HEK293 (cell line): ENCODE results near the gene GUCA1C.

ENCODE experiments used
- CTCF ChIA-PET: fragments of 350-600 bp; formaldehyde crosslinking; extraction: SDS; loops from one replicate; lab custom pipeline; 2021; ENCODE audit warnings: antibody characterized with exemption; lab: Yijun Ruan, JAX
- POLR2A ChIA-PET: fragments of 300-600 bp; formaldehyde crosslinking; extraction: SDS; loops from one replicate; lab custom pipeline; 2020; ENCODE audit warnings: antibody characterized with exemption, inconsistent platforms; lab: Yijun Ruan, JAX
- H3K27ac ChIP-seq: fragments of 200-500 bp; sonication (Bioruptor generic); 2 replicates; pipeline ENCODE4 v1.5.1; 2014; ENCODE audit warnings: low read depth, low read length, control low read depth, inconsistent platforms; ENCODE audit errors: extremely low read depth
- H3K36me3 ChIP-seq, 2 experiments: fragments of 200-500 bp in 1 of 2; sonication (Bioruptor generic) in 1 of 2; 1 replicate in 1 of 2; 2 replicates in 1 of 2; pipeline ENCODE4 v1.5.1; 2014 to 2017; ENCODE audit warnings: inconsistent platforms in 2 of 2, low read length in 2 of 2; ENCODE audit not compliant: control insufficient read depth in 2 of 2, insufficient read depth in 1 of 2
- H3K4me1 ChIP-seq: fragments of 200-500 bp; sonication (Bioruptor generic); 2 replicates; pipeline ENCODE4 v1.5.1; 2014; ENCODE audit warnings: mild to moderate bottlenecking, low read length, inconsistent platforms; ENCODE audit not compliant: control insufficient read depth, insufficient read depth
- H3K4me3 ChIP-seq: 2 replicates; pipeline ENCODE4 v1.5.1; 2011; ENCODE audit warnings: low read depth, mild to moderate bottlenecking, control low read depth, low read length, moderate library complexity
- H3K9me3 ChIP-seq: fragments of 200-500 bp; sonication (Bioruptor generic); 2 replicates; pipeline ENCODE4 v1.5.1; 2014; ENCODE audit warnings: low read depth, low read length, inconsistent platforms; ENCODE audit not compliant: control insufficient read depth, insufficient read depth
- ATF2 ChIP-seq: fragments of 450-650 bp; formaldehyde crosslinking; IDR thresholded peaks from 2 replicates; pipeline ENCODE4 v1.5.1; 2016; ENCODE audit warnings: missing biosample characterization, missing genetic modification characterization, low read depth
- BCL11A ChIP-seq: fragments of 450-650 bp; formaldehyde crosslinking; IDR thresholded peaks from 2 replicates; pipeline ENCODE4 v1.5.1; 2016; ENCODE audit warnings: low read depth, missing biosample characterization, missing genetic modification characterization
- KLF10 ChIP-seq: fragments of 450-650 bp; IDR thresholded peaks from 2 replicates; pipeline ENCODE4 v1.5.1; 2018; ENCODE audit warnings: missing biosample characterization, mild to moderate bottlenecking, missing genetic modification characterization
- OVOL3 ChIP-seq: fragments of 450-650 bp; formaldehyde crosslinking; IDR thresholded peaks from 2 replicates; pipeline ENCODE4 v1.5.1; 2016; ENCODE audit warnings: missing biosample characterization, missing genetic modification characterization
- ZBTB44 ChIP-seq: fragments of 450-650 bp; IDR thresholded peaks from 2 replicates; pipeline ENCODE4 v1.5.1; 2018; ENCODE audit warnings: missing biosample characterization, mild to moderate bottlenecking, missing genetic modification characterization
- ZBTB7A ChIP-seq: fragments of 450-650 bp; formaldehyde crosslinking; IDR thresholded peaks from 2 replicates; pipeline ENCODE4 v1.5.1; 2016; ENCODE audit warnings: low read depth, missing biosample characterization, missing genetic modification characterization
- ZFP37 ChIP-seq: fragments of 450-650 bp; formaldehyde crosslinking; IDR thresholded peaks from 2 replicates; pipeline ENCODE4 v1.5.1; 2016; ENCODE audit warnings: missing biosample characterization, missing genetic modification characterization
- ZNF114 ChIP-seq: fragments of 450-650 bp; formaldehyde crosslinking; IDR thresholded peaks from 2 replicates; pipeline ENCODE4 v1.5.0; 2017; ENCODE audit warnings: missing biosample characterization, missing genetic modification characterization
- ZNF146 ChIP-seq: fragments of 450-650 bp; formaldehyde crosslinking; IDR thresholded peaks from 2 replicates; pipeline ENCODE4 v1.5.1; 2016; ENCODE audit warnings: missing biosample characterization, missing genetic modification characterization
- ZNF174 ChIP-seq: fragments of 450-650 bp; formaldehyde crosslinking; IDR thresholded peaks from 2 replicates; pipeline ENCODE4 v1.5.0; 2017; ENCODE audit warnings: missing biosample characterization, mild to moderate bottlenecking, missing genetic modification characterization
- ZNF175 ChIP-seq: fragments of 450-650 bp; formaldehyde crosslinking; IDR thresholded peaks from 2 replicates; pipeline ENCODE4 v1.5.1; 2016; ENCODE audit warnings: missing biosample characterization, missing genetic modification characterization
- ZNF184 ChIP-seq: fragments of 450-650 bp; IDR thresholded peaks from 2 replicates; pipeline ENCODE4 v1.5.1; 2018; ENCODE audit warnings: missing biosample characterization, mild to moderate bottlenecking, missing genetic modification characterization
- ZNF211 ChIP-seq: fragments of 450-650 bp; formaldehyde crosslinking; IDR thresholded peaks from 2 replicates; pipeline ENCODE4 v1.5.1; 2016; ENCODE audit warnings: low read depth, missing biosample characterization, missing genetic modification characterization
- ZNF26 ChIP-seq: fragments of 450-650 bp; formaldehyde crosslinking; IDR thresholded peaks from 2 replicates; pipeline ENCODE4 v1.5.1; 2016; ENCODE audit warnings: missing biosample characterization, missing genetic modification characterization
- ZNF335 ChIP-seq: fragments of 450-650 bp; formaldehyde crosslinking; conservative IDR thresholded peaks from 2 replicates; pipeline ENCODE4 v1.5.1; 2016; ENCODE audit warnings: missing biosample characterization, missing genetic modification characterization
- ZNF350 ChIP-seq: fragments of 450-650 bp; formaldehyde crosslinking; IDR thresholded peaks from 2 replicates; pipeline ENCODE4 v1.5.0; 2017; ENCODE audit warnings: missing biosample characterization, mild to moderate bottlenecking, missing genetic modification characterization
- ZNF416 ChIP-seq: fragments of 450-650 bp; formaldehyde crosslinking; IDR thresholded peaks from 2 replicates; pipeline ENCODE4 v1.5.1; 2016; ENCODE audit warnings: missing biosample characterization, missing genetic modification characterization
- ZNF48 ChIP-seq: fragments of 450-650 bp; formaldehyde crosslinking; IDR thresholded peaks from 2 replicates; pipeline ENCODE4 v1.5.1; 2016; ENCODE audit warnings: missing biosample characterization, missing genetic modification characterization
- ZNF544 ChIP-seq: fragments of 450-650 bp; formaldehyde crosslinking; IDR thresholded peaks from 2 replicates; pipeline ENCODE4 v1.5.0; 2017; ENCODE audit warnings: missing biosample characterization, missing genetic modification characterization
- ZNF626 ChIP-seq: fragments of 450-650 bp; sonication (Bioruptor Pico); formaldehyde crosslinking; IDR thresholded peaks from 2 replicates; pipeline ENCODE4 v1.5.1; 2018; ENCODE audit warnings: missing biosample characterization, missing genetic modification characterization, inconsistent platforms
- ZNF629 ChIP-seq: fragments of 450-650 bp; formaldehyde crosslinking; IDR thresholded peaks from 2 replicates; pipeline ENCODE4 v1.5.1; 2017; ENCODE audit warnings: missing biosample characterization, missing genetic modification characterization
- ZNF677 ChIP-seq: fragments of 450-650 bp; IDR thresholded peaks from 2 replicates; pipeline ENCODE4 v1.5.0; 2018; ENCODE audit warnings: missing biosample characterization, mild to moderate bottlenecking, missing genetic modification characterization, moderate library complexity
- ZNF701 ChIP-seq: fragments of 450-650 bp; formaldehyde crosslinking; IDR thresholded peaks from 2 replicates; pipeline ENCODE4 v1.5.1; 2016; ENCODE audit warnings: missing biosample characterization, missing genetic modification characterization
- TF ChIP-seq, protein P1 (sequence below): fragments of 450-650 bp; formaldehyde crosslinking; IDR thresholded peaks from 2 replicates; pipeline ENCODE4 v1.5.1; 2016; ENCODE audit warnings: missing biosample characterization, missing genetic modification characterization
- TF ChIP-seq, protein P2 (sequence below): fragments of 450-650 bp; formaldehyde crosslinking; IDR thresholded peaks from 2 replicates; pipeline ENCODE4 v1.5.1; 2016; ENCODE audit warnings: missing biosample characterization, missing genetic modification characterization, low read depth

GUCA1C gene

DNA sequence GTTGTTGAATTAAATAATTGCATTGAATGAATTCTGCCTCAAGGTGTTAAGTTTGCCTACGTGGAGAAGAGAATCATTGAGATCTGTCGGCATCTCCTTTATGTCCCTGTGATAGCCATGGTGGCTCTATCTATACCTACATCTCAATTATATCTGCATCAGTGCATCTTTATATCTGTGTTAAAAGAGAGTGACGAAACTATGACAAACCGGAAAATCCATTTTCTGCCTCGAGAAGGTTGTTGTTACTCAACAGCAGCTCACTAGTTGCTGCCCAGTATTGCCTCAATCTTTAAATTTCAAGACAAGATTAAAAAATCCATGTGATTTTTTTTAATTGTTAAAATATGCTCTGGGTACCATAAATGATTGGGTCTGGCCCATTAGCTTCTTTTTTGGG, 58.7 kb downstream of the GUCA1C start:
- no peak overlapping the region for H3K27ac ChIP-seq
- TF ChIP-seq ZNF544 (tag by site-specific recombination) (no peak), OVOL3 (tag by site-specific recombination) (no peak), ZNF701 (tag by site-specific recombination) (no peak), ZNF626 (tag by site-specific recombination) (no peak), ZNF114 (tag by site-specific recombination) (no peak), KLF10 (tag by site-specific recombination) (no peak), ZNF335 (no peak), ZNF26 (no peak), ZBTB7A (tag by site-specific recombination) (no peak), ZNF48 (no peak), ZNF677 (tag by site-specific recombination) (no peak), BCL11A (tag by site-specific recombination) (no peak)
- TF ChIP-seq, protein P1, sequence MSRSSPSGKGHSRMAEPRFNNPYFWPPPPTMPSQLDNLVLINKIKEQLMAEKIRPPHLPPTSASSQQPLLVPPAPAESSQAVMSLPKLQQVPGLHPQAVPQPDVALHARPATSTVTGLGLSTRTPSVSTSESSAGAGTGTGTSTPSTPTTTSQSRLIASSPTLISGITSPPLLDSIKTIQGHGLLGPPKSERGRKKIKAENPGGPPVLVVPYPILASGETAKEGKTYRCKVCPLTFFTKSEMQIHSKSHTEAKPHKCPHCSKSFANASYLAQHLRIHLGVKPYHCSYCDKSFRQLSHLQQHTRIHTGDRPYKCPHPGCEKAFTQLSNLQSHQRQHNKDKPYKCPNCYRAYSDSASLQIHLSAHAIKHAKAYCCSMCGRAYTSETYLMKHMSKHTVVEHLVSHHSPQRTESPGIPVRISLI (tag by site-specific recombination): no peak
- TF ChIP-seq, all 188 proteins: peak for 0
- H3K4me3 ChIP-seq: no peak overlapping the region
- H3K4me1 ChIP-seq: no peaks in the 10 kb centered on the region
- ChIA-PET CTCF (no interaction called here), POLR2A (no interaction called here)
- H3K9me3 ChIP-seq: no peaks in the 10 kb centered on the region
- no peaks in the 10 kb centered on the region for H3K36me3 ChIP-seq

GRCh38 chr3:108891833-108892232, 61.8 kb downstream of the GUCA1C start:
- POLR2A ChIA-PET: no interaction called here
- no peak overlapping the region for H3K27ac ChIP-seq
- no peaks in the 10 kb centered on the region for H3K9me3 ChIP-seq
- CTCF ChIA-PET: no interaction called here
- TF ChIP-seq ZNF335 (no peak), ZNF146 (tag by site-specific recombination) (no peak), ZNF629 (tag by site-specific recombination) (no peak), ZNF211 (tag by site-specific recombination) (no peak), ZNF416 (tag by site-specific recombination) (no peak), ZNF175 (tag by site-specific recombination) (no peak), ZNF174 (tag by site-specific recombination) (no peak), ZBTB44 (tag by site-specific recombination) (no peak), ZNF184 (tag by site-specific recombination) (no peak), ZFP37 (tag by site-specific recombination) (no peak), ATF2 (tag by site-specific recombination) (no peak), ZNF350 (tag by site-specific recombination) (no peak)
- TF ChIP-seq, protein P2, sequence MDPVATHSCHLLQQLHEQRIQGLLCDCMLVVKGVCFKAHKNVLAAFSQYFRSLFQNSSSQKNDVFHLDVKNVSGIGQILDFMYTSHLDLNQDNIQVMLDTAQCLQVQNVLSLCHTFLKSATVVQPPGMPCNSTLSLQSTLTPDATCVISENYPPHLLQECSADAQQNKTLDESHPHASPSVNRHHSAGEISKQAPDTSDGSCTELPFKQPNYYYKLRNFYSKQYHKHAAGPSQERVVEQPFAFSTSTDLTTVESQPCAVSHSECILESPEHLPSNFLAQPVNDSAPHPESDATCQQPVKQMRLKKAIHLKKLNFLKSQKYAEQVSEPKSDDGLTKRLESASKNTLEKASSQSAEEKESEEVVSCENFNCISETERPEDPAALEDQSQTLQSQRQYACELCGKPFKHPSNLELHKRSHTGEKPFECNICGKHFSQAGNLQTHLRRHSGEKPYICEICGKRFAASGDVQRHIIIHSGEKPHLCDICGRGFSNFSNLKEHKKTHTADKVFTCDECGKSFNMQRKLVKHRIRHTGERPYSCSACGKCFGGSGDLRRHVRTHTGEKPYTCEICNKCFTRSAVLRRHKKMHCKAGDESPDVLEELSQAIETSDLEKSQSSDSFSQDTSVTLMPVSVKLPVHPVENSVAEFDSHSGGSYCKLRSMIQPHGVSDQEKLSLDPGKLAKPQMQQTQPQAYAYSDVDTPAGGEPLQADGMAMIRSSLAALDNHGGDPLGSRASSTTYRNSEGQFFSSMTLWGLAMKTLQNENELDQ (tag by site-specific recombination): no peak
- no peak overlapping the region for H3K4me3 ChIP-seq
- no peaks in the 10 kb centered on the region for H3K36me3 ChIP-seq
- no peaks in the 10 kb centered on the region for H3K4me1 ChIP-seq
